Measurements from ENCODE around the gene DOLK.
"Not testable (repeated sequence)": the region's sequence is repeated elsewhere in the genome, so short reads cannot be mapped to it uniquely, and the experiment has no call there.

Gene DOLK

DNA sequence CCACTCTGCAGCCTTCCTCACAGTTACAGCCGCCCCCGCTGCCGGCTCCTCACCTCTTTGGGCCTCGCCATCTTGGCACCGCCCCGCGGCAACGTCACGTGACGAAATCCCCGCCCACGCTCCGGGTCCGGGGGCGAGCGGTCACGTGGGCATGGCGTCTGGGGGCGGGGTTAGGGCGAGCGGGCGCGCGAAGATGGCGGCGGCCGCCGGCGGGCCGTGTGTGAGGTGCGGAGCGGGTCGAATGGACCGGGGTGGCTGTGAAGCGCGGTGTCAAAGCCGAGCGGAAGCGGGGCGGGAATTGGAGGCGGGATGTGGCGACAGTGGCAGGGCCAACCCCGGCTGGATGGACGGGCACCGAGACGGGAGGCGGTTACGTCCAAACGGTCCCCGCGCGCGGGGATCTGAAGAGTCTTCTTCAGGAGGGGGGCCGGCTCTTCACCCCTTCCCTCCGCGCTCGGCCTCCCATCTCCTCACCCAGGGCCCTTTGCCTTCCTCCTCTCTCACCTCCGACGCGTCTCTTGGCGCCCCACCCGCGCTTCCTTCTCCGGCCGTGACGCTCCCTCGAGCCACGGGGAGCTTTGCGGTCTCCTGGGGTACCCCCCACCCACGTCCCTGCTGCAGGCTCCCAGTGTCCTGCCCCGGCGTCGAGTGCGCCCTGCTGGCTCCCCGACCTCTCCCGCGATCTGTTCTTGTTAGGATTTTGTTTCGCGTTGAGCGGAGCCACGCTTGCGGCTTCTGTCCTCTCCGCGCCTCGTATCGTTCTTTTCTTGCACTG lies at the start of gene DOLK, which contains the start of gene NUP188:
DOLK (minus strand) TSS at position 77 of the 775 bp plus-strand sequence. CDS start 300 bp downstream, outside the sequence.
NUP188 (plus strand) TSS at position 173 of the 775 bp plus-strand sequence; CDS start at position 194, 21 bp downstream.
- DNase-seq (ENCODE audit: low read depth in 2 of 2), result peak; percentile 94 to 99

DNA sequence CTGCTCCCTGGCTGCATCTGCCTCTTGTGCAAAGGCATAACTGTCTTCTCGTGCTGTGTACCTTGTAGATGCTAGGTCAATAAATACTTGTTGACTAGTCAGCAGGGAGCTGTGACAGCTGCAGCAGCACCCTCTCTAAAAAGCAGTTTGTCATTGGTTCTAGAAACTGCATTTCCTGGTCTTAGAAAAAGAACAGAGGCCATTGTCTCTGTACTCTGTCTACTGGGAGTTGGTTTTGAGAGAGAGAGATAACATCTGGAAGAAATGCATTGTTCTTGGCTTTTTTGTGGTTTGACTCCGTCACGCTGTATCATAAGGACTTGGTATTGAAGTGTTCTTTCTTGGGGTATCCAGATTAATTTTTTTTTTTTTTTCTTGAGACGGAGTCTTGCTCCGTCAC lies 48.4 kb upstream of the DOLK start:
- no peak for DNase-seq (ENCODE audit: low read depth in 2 of 2)

DNA sequence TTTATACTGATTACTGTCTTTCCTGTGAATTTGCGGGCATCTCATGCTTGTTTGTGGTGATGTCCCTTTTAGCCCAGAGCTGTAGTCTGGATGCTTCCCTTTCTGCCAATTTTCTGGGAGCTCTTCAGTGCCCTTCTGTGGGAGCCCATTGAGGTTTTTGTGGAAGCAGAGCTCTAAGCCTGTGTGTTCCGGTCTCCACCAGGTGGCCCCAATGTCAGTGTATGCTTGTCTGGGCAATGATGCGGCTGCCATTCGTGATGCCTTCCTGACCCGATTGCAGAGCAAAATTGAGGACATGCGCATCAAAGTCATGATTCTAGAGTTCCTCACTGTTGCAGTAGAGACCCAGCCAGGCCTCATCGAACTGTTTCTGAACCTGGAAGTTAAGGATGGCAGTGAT lies 45.6 kb upstream of the DOLK start:
- DNase-seq (ENCODE audit: low read depth in 2 of 2), result no peak

- no peak for DNase-seq (ENCODE audit: low read depth in 2 of 2)
Measured at GRCh38 chr9:128987805-128988204, 40.4 kb upstream of the DOLK start.

GRCh38 chr9:128986671-128987070 lies 39.3 kb upstream of the DOLK start:
- DNase-seq (ENCODE audit: low read depth in 2 of 2), result no peak

- no peak for DNase-seq (ENCODE audit: low read depth in 2 of 2)
Measured at GRCh38 chr9:128983536-128983935, 36.1 kb upstream of the DOLK start.

DNA sequence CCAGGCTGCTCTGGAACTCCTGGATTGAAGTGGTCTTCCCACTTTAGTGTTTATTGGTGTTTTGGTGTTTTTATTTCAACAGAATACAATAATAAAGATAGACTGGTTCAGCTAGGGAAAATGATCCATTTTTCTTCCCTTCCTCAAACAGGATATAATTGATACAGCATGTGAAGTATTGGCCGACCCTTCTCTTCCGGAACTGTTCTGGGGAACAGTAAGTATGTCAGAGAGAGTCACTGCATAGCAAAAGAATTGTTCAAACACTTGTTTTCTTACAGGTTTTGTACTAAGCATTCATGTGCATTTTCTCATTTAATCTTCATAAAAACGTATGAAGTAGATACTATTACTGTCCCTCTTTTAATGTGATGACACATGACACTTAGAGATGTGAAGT lies 31.7 kb upstream of the DOLK start:
- DNase-seq (ENCODE audit: low read depth in 2 of 2), result no peak

DNA sequence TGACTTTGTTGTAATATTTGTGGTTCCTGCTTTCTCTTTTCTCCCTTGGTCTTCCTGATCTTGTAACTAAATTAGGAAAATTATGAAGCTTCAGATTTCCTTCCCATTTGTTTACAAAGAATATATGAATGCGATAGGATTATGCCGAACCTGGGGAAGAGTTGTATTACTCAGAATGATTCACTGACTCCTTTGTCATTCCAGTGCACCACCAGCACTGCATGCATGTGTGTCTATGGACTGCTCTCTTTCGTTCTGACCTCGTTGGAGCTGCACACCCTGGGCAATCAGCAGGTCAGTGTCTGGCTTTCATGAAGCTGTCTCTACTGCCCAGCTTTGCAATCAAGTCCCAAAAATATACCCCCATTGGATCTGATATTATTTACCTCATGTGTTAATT lies 25.6 kb upstream of the DOLK start:
- no peak for DNase-seq (ENCODE audit: low read depth in 2 of 2)

DNA sequence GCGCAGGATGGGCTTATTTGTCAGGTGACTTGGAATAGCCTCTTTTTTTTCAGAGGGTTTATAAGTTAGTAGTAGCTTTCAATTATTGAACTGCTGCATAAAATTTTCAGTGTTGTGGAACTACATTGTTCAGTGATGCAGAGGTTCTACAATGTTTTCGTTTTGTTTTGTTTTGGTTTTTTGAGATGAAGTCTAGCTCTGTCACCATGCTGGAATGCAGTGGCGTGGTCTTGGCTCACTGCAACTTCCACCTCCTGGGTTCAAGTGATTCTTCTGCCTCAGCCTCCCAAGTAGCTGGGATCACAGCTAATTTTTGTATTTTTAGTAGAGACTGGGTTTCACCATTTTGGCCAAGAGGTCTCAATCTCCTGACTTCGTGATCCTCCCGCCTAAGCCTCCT lies 22.1 kb upstream of the DOLK start:
- no peak for DNase-seq (ENCODE audit: low read depth in 2 of 2)

DNA sequence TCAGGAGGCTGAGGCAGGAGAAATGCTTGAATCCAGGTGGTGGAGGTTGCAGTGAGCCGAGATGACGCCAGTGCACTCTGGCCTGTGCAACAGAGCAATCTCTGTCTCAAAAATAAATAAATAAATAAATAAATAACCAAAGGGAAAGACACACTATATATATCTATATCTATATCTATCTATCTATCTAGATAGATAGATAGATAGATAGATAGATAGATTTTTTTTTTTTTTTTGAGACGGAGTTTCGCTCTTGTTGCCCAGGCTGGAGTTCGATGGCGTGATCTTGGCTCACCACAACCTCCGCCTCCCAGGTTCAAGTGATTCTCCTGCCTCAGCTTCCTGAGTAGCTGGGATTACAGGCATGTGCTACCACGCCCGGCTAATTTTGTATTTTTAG lies 14.0 kb upstream of the DOLK start:
- not testable (repeated sequence) for DNase-seq (ENCODE audit: low read depth in 2 of 2)

- no peak for DNase-seq (ENCODE audit: low read depth in 2 of 2)
Measured at GRCh38 chr9:128947277-128947526, 201 bp downstream of the DOLK start.

- DNase-seq (ENCODE audit: low read depth in 2 of 2), result no peak
Measured at GRCh38 chr9:128946571-128947276, 679 bp downstream of the DOLK start.

DNA sequence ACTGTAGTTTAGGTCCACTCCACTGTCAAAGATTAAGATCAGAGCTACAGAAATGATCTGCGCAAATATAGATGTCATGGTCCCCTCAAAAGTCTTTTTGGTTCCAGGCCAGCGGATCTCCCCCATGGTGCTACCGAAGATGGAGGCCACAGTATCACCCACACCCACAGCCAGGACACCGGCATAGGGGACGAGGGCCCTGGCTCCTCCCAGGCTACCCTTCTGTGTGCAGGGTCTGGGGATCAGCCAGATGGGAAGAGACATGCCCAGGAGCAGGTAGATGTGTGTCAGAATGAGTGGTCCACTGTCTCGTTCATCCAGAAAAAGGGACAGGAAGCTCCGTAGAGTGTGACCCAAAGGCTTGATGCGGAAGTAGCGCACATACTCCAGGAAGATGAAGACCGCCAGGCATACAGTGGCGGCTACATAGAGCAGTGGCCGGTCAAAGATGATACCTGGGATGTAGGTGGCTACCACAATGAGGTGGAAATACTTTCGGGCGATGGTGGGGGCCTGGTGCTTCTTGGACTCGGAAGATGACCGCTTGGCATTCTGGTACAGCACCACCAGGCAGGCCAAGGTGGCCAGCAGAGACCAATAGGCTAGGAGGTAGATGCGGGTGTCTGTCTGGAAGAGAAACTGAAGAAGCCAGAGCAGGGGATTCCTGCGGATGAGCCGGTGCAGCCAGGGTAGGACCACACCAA lies 1.5 kb downstream of the DOLK start:
- no peak for DNase-seq (ENCODE audit: low read depth in 2 of 2)

GRCh38 chr9:128944966-128945365 lies 2.4 kb downstream of the DOLK start:
- DNase-seq (ENCODE audit: low read depth in 2 of 2), result not testable (repeated sequence)

DNA sequence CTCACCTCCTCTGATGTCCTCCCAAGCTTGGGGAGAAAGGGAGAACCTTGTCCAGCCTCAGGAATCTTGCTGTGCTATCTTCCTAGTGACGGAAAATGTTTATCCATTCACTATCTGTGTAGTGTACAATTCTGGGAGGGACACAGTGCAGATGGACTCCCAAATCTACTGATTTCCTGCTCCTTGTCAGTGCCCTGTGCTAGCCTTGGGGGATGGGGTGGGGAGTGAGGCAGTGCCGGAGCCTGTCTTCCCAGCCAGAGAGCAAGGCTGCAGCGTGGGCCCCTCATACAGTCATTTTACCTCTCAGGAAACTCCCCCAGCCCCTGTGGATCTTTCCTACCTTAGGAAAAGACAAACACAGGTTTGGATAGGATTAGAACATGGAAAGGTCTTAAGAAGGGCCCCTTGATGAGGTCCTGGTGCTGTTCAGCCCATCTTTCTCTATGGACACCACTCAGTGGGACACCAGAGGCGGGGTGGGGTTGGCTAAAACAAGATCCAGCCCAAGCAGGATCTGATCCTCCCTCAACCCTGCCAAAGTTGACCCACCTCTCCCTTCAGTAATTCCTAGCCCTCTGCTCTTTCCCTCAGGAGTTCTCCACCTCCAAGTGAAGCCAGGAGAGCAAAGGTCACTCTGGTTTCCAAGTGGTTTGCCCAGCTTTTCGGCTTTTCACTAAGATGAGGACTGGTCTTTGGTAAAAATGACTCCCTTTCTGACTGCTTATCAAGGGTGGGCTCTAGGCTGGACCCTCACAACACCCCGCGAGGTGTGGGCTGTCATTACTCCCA lies 3.4 kb downstream of the DOLK start:
- DNase-seq (ENCODE audit: low read depth in 2 of 2), result no peak

GRCh38 chr9:128940946-128941755 lies 6.3 kb downstream of the DOLK start:
- no peak for DNase-seq (ENCODE audit: low read depth in 2 of 2)

DNA sequence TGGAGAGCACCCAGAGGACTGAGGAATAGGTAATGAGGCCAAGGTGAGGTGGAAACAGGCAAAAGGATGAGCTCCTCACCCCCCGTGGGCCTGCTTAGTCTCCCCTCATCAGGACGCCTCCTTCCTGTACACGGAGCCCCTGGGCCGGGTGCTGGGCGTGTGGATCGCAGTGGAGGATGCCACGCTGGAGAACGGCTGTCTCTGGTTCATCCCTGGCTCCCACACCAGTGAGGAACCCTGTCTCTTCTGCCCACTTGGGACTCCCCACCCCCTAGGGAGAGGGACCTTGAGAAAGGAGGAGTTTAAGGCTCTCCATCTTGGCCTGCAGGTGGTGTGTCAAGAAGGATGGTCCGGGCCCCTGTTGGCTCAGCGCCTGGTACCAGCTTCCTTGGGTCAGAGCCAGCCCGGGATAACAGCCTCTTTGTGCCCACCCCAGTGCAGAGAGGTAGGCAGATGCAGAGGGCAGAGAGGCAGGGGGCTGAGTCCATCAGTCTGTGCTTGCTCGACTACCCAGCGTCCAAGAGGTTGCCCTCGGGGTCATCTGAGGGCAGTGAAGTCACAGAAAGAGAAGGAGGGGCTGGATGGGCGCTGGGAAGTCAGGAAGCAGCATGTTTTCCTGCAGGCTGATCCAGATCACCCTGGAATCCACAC lies 7.0 kb downstream of the DOLK start:
- DNase-seq (ENCODE audit: low read depth in 2 of 2), result no peak

DNA sequence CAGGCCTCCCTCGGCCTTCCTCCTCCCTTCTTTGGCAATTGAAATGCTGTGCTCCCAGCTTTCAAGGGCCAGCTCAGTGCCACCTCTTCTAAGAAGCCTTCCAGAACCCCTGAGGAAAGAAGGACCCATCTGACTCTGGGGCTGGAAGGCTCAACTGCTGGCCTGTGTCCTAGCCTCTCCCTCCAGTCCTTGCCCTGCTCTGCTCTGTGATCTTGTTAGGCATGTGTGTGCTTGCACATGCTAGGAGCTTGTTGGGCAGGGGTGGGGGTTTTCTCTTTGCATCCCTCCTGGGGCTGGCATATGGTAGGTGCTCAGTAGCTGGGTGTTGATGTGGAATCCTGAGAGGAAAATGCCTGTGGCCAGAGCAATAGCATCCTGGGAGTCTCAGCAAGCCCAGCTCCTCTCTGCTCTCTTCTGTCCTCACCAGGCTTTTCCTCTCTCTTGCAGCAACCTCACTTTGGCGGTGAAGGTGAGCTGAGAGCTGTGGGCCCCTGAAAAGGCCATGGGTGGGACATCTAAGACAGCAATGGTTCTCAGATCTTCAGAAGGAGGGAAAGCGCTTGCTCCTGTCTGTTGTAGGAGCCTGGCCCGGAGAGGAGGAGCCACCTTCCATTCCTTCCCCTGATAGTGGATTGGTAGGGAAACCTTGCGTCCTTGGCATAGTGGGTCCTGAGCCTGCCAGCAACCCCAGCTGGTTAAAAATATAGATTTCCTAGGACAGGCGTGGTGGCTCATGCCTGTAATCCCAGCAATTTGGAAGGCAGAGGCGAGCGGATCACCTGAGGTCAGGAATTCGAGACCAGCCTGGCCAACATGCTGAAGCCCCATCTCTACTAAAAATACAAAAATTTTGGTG lies 9.9 kb downstream of the DOLK start:
- DNase-seq (ENCODE audit: low read depth in 2 of 2), result no peak

DNA sequence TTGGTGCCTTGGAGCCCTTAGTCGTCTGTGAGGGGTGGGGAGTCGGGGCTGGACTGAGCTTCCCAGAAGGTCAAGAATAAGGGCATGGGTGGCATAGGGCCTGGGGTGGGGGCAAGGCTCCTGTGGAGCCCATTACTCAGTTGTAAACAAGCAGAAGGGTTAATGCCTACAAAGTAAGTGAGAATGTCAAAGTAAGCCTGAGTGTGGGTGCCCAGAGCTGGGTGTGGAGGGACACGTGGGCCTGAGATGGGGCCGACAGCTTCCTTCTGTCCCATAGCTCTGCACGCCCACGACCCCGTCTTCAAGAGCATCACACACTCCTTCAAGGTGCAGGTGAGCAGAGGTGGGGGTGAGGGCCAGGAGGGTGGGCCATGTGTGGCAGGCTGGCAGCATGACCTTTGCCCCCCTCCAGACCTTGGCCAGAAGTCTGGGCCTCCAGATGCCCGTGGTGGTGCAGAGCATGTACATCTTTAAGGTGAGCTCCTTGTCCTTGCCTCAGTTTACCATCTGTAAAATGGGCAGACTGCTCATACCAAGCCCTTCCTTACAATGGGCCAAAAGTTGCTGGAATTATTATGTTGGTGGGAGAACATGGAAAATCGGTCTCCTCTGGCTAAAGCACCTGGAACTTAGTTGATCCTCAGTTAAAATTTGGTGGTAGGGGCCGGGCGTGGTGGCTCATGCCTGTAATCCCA lies 11.1 kb downstream of the DOLK start:
- no peak for DNase-seq (ENCODE audit: low read depth in 2 of 2)
